ENCODE results near the gene LRG1.

- no peak for TF ChIP-seq EZH2 (IDR thresholded peaks at IDR 0.05; ENCODE audit: borderline replicate concordance, low read depth, low read length, poor library complexity, severe bottlenecking)
- TF ChIP-seq CTCF (conservative IDR thresholded peaks at IDR 0.05; ENCODE audit: low read depth, low read length), result no peak
These were observed 35.6 kb upstream of the LRG1 start for GRCh38 chr19:4575267-4576015.

Measured in A673 (cell line).